Measurements from ENCODE around the gene AFM.

The AFM gene, protein sequence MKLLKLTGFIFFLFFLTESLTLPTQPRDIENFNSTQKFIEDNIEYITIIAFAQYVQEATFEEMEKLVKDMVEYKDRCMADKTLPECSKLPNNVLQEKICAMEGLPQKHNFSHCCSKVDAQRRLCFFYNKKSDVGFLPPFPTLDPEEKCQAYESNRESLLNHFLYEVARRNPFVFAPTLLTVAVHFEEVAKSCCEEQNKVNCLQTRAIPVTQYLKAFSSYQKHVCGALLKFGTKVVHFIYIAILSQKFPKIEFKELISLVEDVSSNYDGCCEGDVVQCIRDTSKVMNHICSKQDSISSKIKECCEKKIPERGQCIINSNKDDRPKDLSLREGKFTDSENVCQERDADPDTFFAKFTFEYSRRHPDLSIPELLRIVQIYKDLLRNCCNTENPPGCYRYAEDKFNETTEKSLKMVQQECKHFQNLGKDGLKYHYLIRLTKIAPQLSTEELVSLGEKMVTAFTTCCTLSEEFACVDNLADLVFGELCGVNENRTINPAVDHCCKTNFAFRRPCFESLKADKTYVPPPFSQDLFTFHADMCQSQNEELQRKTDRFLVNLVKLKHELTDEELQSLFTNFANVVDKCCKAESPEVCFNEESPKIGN

GRCh38 chr4:73481358-73481757 is at the start of gene AFM:
Gene AFM (plus strand): TSS chr4:73481745. CDS start chr4:73481776, 31 bp downstream.
- H3K4me3 Mint-ChIP-seq = no peak within 1 kb of the TSS
- peak within 1 kb of the TSS; percentile 24 to 83 (median 59) for H3K27ac Mint-ChIP-seq
- no peaks in the 10 kb centered on the region for H3K4me1 Mint-ChIP-seq
- H3K9me3 Mint-ChIP-seq = no peaks in the 10 kb centered on the region
- no peaks in the 10 kb centered on the region for H3K36me3 Mint-ChIP-seq (ENCODE audit: low read depth)
- TF ChIP-seq CTCF (IDR thresholded peaks at IDR 0.05; ENCODE audit: unreplicated experiment in 3 of 3) = no peak
- H3K27me3 Mint-ChIP-seq (ENCODE audit: low read depth) = peaks cover 3% of the 10 kb centered on the region

DNA sequence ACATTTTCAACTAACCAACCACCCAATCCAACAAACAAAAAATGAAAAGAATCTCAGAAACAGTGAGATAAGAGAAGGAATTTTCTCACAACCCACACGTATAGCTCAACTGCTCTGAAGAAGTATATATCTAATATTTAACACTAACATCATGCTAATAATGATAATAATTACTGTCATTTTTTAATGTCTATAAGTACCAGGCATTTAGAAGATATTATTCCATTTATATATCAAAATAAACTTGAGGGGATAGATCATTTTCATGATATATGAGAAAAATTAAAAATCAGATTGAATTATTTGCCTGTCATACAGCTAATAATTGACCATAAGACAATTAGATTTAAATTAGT is 49.8 kb upstream of the AFM start:
- H3K9me3 Mint-ChIP-seq = no peaks in the 10 kb centered on the region

GRCh38 chr4:73432169-73433000 is 49.2 kb upstream of the AFM start:
- peak overlapping the region in 1 of 3 experiments; percentile 10 for H3K27ac Mint-ChIP-seq
- H3K9me3 Mint-ChIP-seq = no peaks in the 10 kb centered on the region
- H3K36me3 Mint-ChIP-seq (ENCODE audit: low read depth) = no peaks in the 10 kb centered on the region
- no peaks in the 10 kb centered on the region for H3K4me1 Mint-ChIP-seq
- H3K4me3 Mint-ChIP-seq = no peak overlapping the region
- no peak for TF ChIP-seq CTCF (IDR thresholded peaks at IDR 0.05; ENCODE audit: unreplicated experiment in 3 of 3)
- H3K27me3 Mint-ChIP-seq (ENCODE audit: low read depth) = no peaks in the 10 kb centered on the region

More for the DNA sequence above, 49.8 kb upstream of the AFM start:
- Mint-ChIP-seq H3K36me3 (ENCODE audit: low read depth) (no peaks in the 10 kb centered on the region), H3K27me3 (ENCODE audit: low read depth) (no peaks in the 10 kb centered on the region), H3K4me3 (no peak overlapping the region), H3K4me1 (no peaks in the 10 kb centered on the region), H3K27ac (no peak overlapping the region)
- TF ChIP-seq CTCF (IDR thresholded peaks at IDR 0.05; ENCODE audit: unreplicated experiment in 3 of 3) = no peak

- TF ChIP-seq CTCF (IDR thresholded peaks at IDR 0.05; ENCODE audit: unreplicated experiment in 3 of 3) = no peak
- Mint-ChIP-seq H3K9me3 (no peaks in the 10 kb centered on the region), H3K36me3 (ENCODE audit: low read depth) (no peaks in the 10 kb centered on the region)
Observed at GRCh38 chr4:73433140-73433539, 48.4 kb upstream of the AFM start.

DNA sequence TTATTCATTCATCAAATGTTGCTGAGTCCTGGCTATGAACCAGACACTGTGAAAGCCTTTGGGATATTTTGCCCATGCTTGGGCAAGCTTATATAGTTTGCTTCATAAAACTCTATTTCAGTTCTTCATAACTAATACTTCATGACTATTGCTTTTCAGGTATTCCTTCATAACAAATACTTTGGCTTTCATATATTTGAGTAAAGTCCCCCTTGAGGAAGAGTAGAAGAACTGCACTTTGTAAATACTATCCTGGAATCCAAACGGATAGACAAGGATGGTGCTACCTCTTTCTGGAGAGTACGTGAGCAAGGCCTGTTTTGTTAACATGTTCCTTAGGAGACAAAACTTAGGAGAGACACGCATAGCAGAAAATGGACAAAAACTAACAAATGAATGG is 47.2 kb upstream of the AFM start:
- Mint-ChIP-seq H3K9me3 (no peaks in the 10 kb centered on the region), H3K4me1 (no peaks in the 10 kb centered on the region), H3K27ac (peak overlapping the region in 1 of 3 experiments; percentile 52), H3K36me3 (ENCODE audit: low read depth) (no peaks in the 10 kb centered on the region), H3K4me3 (no peak overlapping the region), H3K27me3 (ENCODE audit: low read depth) (no peaks in the 10 kb centered on the region)
- TF ChIP-seq CTCF (IDR thresholded peaks at IDR 0.05; ENCODE audit: unreplicated experiment in 3 of 3) = peak; percentile 23 to 40 (median 33)

More at GRCh38 chr4:73433140-73433539, 48.4 kb upstream of the AFM start:
- peak overlapping the region in 1 of 3 experiments; percentile 10 for H3K27ac Mint-ChIP-seq
- no peak overlapping the region for H3K4me3 Mint-ChIP-seq
- no peaks in the 10 kb centered on the region for H3K27me3 Mint-ChIP-seq (ENCODE audit: low read depth)
- H3K4me1 Mint-ChIP-seq = no peaks in the 10 kb centered on the region

All from nephron (organoid).